ENCODE measurements around the gene PLXNA2. TPM values are rescaled to one million over a fixed set of nuclear protein-coding genes. Genes with fewer than 3 reads are reported as not detected.

PLXNA2 gene
- total RNA-seq, 2 donors from 2014 or later = 0.04 to 0.39 TPM

- Mint-ChIP-seq H3K36me3 (no peaks in the 10 kb centered on the region), H3K9me3 (no peaks in the 10 kb centered on the region), H3K27ac (no peak overlapping the region)
- ATAC-seq = no peak
- no peak for DNase-seq (ENCODE audit: low spot score in 2 of 2)
Observed at GRCh38 chr1:208167261-208167869, 76.8 kb downstream of the PLXNA2 start.

GRCh38 chr1:208166340-208167138 is 77.6 kb downstream of the PLXNA2 start:
- DNase-seq (ENCODE audit: low spot score in 2 of 2) = no peak

GRCh38 chr1:208165659-208166058 is 78.5 kb downstream of the PLXNA2 start:
- no peak for DNase-seq (ENCODE audit: low spot score in 2 of 2)
- H3K9me3 Mint-ChIP-seq = no peaks in the 10 kb centered on the region
- no peak overlapping the region for H3K27ac Mint-ChIP-seq
- ATAC-seq = no peak
- H3K36me3 Mint-ChIP-seq = no peaks in the 10 kb centered on the region

More at GRCh38 chr1:208166340-208167138, 77.6 kb downstream of the PLXNA2 start:
- no peaks in the 10 kb centered on the region for H3K36me3 Mint-ChIP-seq
- no peaks in the 10 kb centered on the region for H3K9me3 Mint-ChIP-seq
- no peak for ATAC-seq
- H3K27ac Mint-ChIP-seq = no peak overlapping the region

- no peaks in the 10 kb centered on the region for H3K36me3 Mint-ChIP-seq
- H3K9me3 Mint-ChIP-seq = no peaks in the 10 kb centered on the region
- DNase-seq (ENCODE audit: low spot score in 2 of 2) (no peak), ATAC-seq (no peak)
- H3K27ac Mint-ChIP-seq = no peak overlapping the region
Observed at GRCh38 chr1:208164609-208165008, 79.6 kb downstream of the PLXNA2 start.

GRCh38 chr1:208163539-208163938 is 80.6 kb downstream of the PLXNA2 start:
- no peak for ATAC-seq
- DNase-seq (ENCODE audit: low spot score in 2 of 2) = no peak
- no peak overlapping the region for H3K27ac Mint-ChIP-seq
- H3K9me3 Mint-ChIP-seq = no peaks in the 10 kb centered on the region
- no peaks in the 10 kb centered on the region for H3K36me3 Mint-ChIP-seq

GRCh38 chr1:208162903-208163302 is 81.3 kb downstream of the PLXNA2 start:
- no peak for ATAC-seq
- H3K9me3 Mint-ChIP-seq = no peaks in the 10 kb centered on the region
- no peak overlapping the region for H3K27ac Mint-ChIP-seq
- no peak for DNase-seq (ENCODE audit: low spot score in 2 of 2)
- no peaks in the 10 kb centered on the region for H3K36me3 Mint-ChIP-seq

- no peak for DNase-seq (ENCODE audit: low spot score in 2 of 2)
- Mint-ChIP-seq H3K27ac (no peak overlapping the region), H3K36me3 (no peaks in the 10 kb centered on the region), H3K9me3 (no peaks in the 10 kb centered on the region)
- no peak for ATAC-seq
Observed at GRCh38 chr1:208161656-208162375, 82.4 kb downstream of the PLXNA2 start.

GRCh38 chr1:208161005-208161404 is 83.2 kb downstream of the PLXNA2 start:
- ATAC-seq (no peak), DNase-seq (ENCODE audit: low spot score in 2 of 2) (no peak)
- Mint-ChIP-seq H3K36me3 (no peaks in the 10 kb centered on the region), H3K27ac (no peak overlapping the region), H3K9me3 (no peaks in the 10 kb centered on the region)

- ATAC-seq (no peak), DNase-seq (ENCODE audit: low spot score in 2 of 2) (no peak)
- Mint-ChIP-seq H3K36me3 (no peaks in the 10 kb centered on the region), H3K9me3 (no peaks in the 10 kb centered on the region), H3K27ac (no peak overlapping the region)
Observed at GRCh38 chr1:208160259-208160819, 83.8 kb downstream of the PLXNA2 start.

GRCh38 chr1:208159555-208160258 is 84.5 kb downstream of the PLXNA2 start:
- no peak for ATAC-seq
- Mint-ChIP-seq H3K27ac (no peak overlapping the region), H3K36me3 (no peaks in the 10 kb centered on the region), H3K9me3 (no peaks in the 10 kb centered on the region)
- DNase-seq (ENCODE audit: low spot score in 2 of 2) = no peak

GRCh38 chr1:208158640-208159554 is 85.3 kb downstream of the PLXNA2 start:
- Mint-ChIP-seq H3K36me3 (no peaks in the 10 kb centered on the region), H3K9me3 (no peaks in the 10 kb centered on the region), H3K27ac (no peak overlapping the region)
- ATAC-seq (no peak), DNase-seq (ENCODE audit: low spot score in 2 of 2) (no peak)

- Mint-ChIP-seq H3K36me3 (no peaks in the 10 kb centered on the region), H3K27ac (no peak overlapping the region), H3K9me3 (no peaks in the 10 kb centered on the region)
- ATAC-seq (no peak), DNase-seq (ENCODE audit: low spot score in 2 of 2) (no peak)
Observed at GRCh38 chr1:208157769-208158168, 86.4 kb downstream of the PLXNA2 start.

- Mint-ChIP-seq H3K9me3 (no peaks in the 10 kb centered on the region), H3K27ac (no peak overlapping the region), H3K36me3 (no peaks in the 10 kb centered on the region)
- ATAC-seq (no peak), DNase-seq (ENCODE audit: low spot score in 2 of 2) (no peak)
Observed at GRCh38 chr1:208156741-208157140, 87.4 kb downstream of the PLXNA2 start.

GRCh38 chr1:208156310-208156709 is 87.9 kb downstream of the PLXNA2 start:
- no peak overlapping the region for H3K27ac Mint-ChIP-seq
- no peak for DNase-seq (ENCODE audit: low spot score in 2 of 2)

GRCh38 chr1:208154679-208155642 is 89.2 kb downstream of the PLXNA2 start:
- ATAC-seq = no peak
- no peak for DNase-seq (ENCODE audit: low spot score in 2 of 2)
- Mint-ChIP-seq H3K9me3 (no peaks in the 10 kb centered on the region), H3K27ac (no peak overlapping the region), H3K36me3 (no peaks in the 10 kb centered on the region)

More at GRCh38 chr1:208156310-208156709, 87.9 kb downstream of the PLXNA2 start:
- Mint-ChIP-seq H3K36me3 (no peaks in the 10 kb centered on the region), H3K9me3 (no peaks in the 10 kb centered on the region)
- no peak for ATAC-seq
